ENCODE data around the gene DLG2.

- TF ChIP-seq CTCF (IDR thresholded peaks at IDR 0.05) (no peak), POLR2A (IDR thresholded peaks at IDR 0.05) (no peak)
Measured at GRCh38 chr11:83609191-83609590, 2018.0 kb downstream of the DLG2 start.

Measured in uterus (tissue), 2 donors.